Measurements from ENCODE around the gene TUFT1. TPM values are rescaled to one million over a fixed set of nuclear protein-coding genes. Genes with fewer than 3 reads are reported as not detected.

Gene TUFT1
- total and polyA plus RNA-seq, 10 donors: 0.67 to 1.9 (median 1.3) TPM

- Histone ChIP-seq H3K27ac (no peak overlapping the region), H3K4me1 (peaks cover 0 to 25% (median 19%) of the 10 kb centered on the region in 6 donors), H3K4me3 (no peak overlapping the region), H3K9me3 (no peaks in the 10 kb centered on the region), H3K27me3 (replicated peaks in 1 of 7) (peaks cover 0 to 16% (median 0%) of the 10 kb centered on the region in 7 donors), H3K36me3 (no peaks in the 10 kb centered on the region)
- DNase-seq: no peak
- 73 to 92% (median 87%) methylated on average over 9 of the region's 9 CpGs for WGBS, 5 donors
- no peak for TF ChIP-seq POLR2AphosphoS5 (IDR thresholded peaks at IDR 0.05)
- intact Hi-C loops (cut with DNase I; ENCODE audit: low total_unique reads): no loop called here
Measured at GRCh38 chr1:151537112-151537511, 3.0 kb upstream of the TUFT1 start.

GRCh38 chr1:151539321-151540020 lies 638 bp upstream of the TUFT1 start:
- peak; percentile 91 for DNase-seq
- no peaks in the 10 kb centered on the region for H3K36me3 ChIP-seq
- intact Hi-C loops (cut with DNase I; ENCODE audit: low total_unique reads): no loop called here
- peak overlapping the region in 7 of 8 donors; percentile 51 to 85 (median 68) for H3K4me3 ChIP-seq
- peak overlapping the region in 7 of 8 donors; percentile 44 to 81 (median 73) for H3K27ac ChIP-seq
- 32 to 38% (median 37%) methylated on average over 6 to 7 of the region's 7 CpGs for WGBS, 5 donors
- H3K9me3 ChIP-seq: no peaks in the 10 kb centered on the region
- H3K27me3 ChIP-seq (replicated peaks in 1 of 7): peaks cover 0 to 24% (median 0%) of the 10 kb centered on the region in 7 donors
- H3K4me1 ChIP-seq: peaks cover 0 to 25% (median 19%) of the 10 kb centered on the region in 6 donors
- no peak for TF ChIP-seq POLR2AphosphoS5 (IDR thresholded peaks at IDR 0.05)
- TF ChIP-seq POLR2A (IDR thresholded peaks at IDR 0.05): no peak
- TF ChIP-seq CTCF (IDR thresholded peaks at IDR 0.05 in 8 of 11, conservative IDR thresholded peaks at IDR 0.05 in 3 of 11): no peak

GRCh38 chr1:151540982-151541377 lies 871 bp downstream of the TUFT1 start:
- Histone ChIP-seq H3K27ac (peak overlapping the region in 1 of 8 donors; percentile 73), H3K4me1 (peaks cover 0 to 25% (median 19%) of the 10 kb centered on the region in 6 donors), H3K9me3 (no peaks in the 10 kb centered on the region), H3K4me3 (peak overlapping the region; percentile 51 to 85 (median 70)), H3K27me3 (replicated peaks in 1 of 7) (peaks cover 0 to 24% (median 0%) of the 10 kb centered on the region in 7 donors), H3K36me3 (no peaks in the 10 kb centered on the region)
- no peak for TF ChIP-seq POLR2AphosphoS5 (IDR thresholded peaks at IDR 0.05)
- TF ChIP-seq CTCF (IDR thresholded peaks at IDR 0.05 in 8 of 11, conservative IDR thresholded peaks at IDR 0.05 in 3 of 11): no peak
- TF ChIP-seq POLR2A (IDR thresholded peaks at IDR 0.05): no peak
- intact Hi-C loops (cut with DNase I; ENCODE audit: low total_unique reads): no loop called here
- WGBS, 5 donors: 6 to 21% (median 14%) methylated on average over 13 of the region's 13 CpGs
- DNase-seq: peak; percentile 75

GRCh38 chr1:151541752-151542151 lies 1.6 kb downstream of the TUFT1 start:
- WGBS, 5 donors: 84 to 97% (median 93%) methylated on average over 5 of the region's 5 CpGs
- intact Hi-C loops (cut with DNase I; ENCODE audit: low total_unique reads): no loop called here
- no peak for DNase-seq
- peaks cover 0 to 24% (median 0%) of the 10 kb centered on the region in 7 donors for H3K27me3 ChIP-seq (replicated peaks in 1 of 7)
- H3K4me1 ChIP-seq: peaks cover 0 to 25% (median 19%) of the 10 kb centered on the region in 6 donors
- H3K4me3 ChIP-seq: no peak overlapping the region
- H3K36me3 ChIP-seq: no peaks in the 10 kb centered on the region
- TF ChIP-seq POLR2A (IDR thresholded peaks at IDR 0.05) (no peak), POLR2AphosphoS5 (IDR thresholded peaks at IDR 0.05) (no peak), CTCF (IDR thresholded peaks at IDR 0.05 in 8 of 11, conservative IDR thresholded peaks at IDR 0.05 in 3 of 11) (no peak)
- no peaks in the 10 kb centered on the region for H3K9me3 ChIP-seq
- no peak overlapping the region for H3K27ac ChIP-seq

Measured in spleen (tissue), 11 donors.